ENCODE results near the gene TENM4. TPM values are rescaled to one million over a fixed set of nuclear protein-coding genes. Genes with fewer than 3 reads are reported as not detected.

Gene TENM4
- polyA plus RNA-seq, 3 donors: 0.31 to 1.7 TPM; not detected in 1

DNA sequence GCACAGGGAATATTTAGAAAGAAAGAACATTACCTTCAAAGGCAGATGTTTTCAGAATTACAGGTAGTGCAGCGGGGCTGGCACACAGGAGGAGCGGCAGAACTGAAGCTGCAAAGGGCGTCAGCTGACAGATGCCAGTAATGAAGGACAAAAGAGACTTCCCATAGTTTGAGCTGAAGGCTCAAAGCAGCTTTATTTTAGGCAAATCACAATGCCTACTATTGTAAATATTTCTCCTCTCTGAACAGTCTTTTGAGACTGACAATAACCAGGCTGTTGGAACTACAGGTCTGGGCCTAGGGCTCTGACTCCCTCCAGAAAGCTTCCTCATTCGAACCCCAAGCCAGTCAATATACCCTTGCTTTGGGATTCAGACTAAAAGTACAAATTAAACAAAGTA, 609.3 kb downstream of the TENM4 start:
- H3K79me2 ChIP-seq (ENCODE audit: insufficient read depth, low read length): no peaks in the 10 kb centered on the region

DNA sequence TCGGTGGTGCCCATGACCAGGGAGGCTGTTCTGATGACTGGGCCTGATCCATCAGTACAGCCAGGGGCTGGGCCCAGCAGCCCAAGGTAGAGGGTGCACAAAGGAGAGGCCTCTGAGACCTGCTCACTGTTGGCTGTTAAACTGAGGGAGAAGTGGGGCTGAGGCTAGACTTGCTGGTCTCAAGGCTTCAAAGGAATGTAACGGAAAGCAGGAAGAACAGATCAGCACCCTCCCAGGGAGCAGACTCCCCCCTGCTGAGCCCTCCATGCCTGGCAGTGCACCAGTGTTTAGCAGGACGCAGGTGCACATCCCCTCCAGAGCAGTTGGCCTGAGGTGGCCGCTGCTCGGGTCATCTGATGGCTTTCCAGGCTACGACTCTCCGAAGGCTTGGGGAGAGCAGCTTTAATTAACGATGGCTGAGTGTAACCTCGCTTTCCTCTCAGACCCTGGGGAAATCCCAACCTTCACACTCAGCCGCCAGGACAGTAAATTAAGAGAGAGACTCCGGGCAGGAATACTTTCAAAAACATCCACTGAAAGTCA, 610.5 kb downstream of the TENM4 start:
- Histone ChIP-seq H3K4me3 (replicated peaks in 1 of 3; ENCODE audit: low read depth in 2 of 3, low read length in 3 of 3) (no peak overlapping the region), H3K4me1 (ENCODE audit: control insufficient read depth in 1 of 2, insufficient read depth in 2 of 2, low read length in 2 of 2) (peaks cover 37 to 47% of the 10 kb centered on the region in 2 donors), H4K20me1 (ENCODE audit: insufficient read depth, low read length) (no peaks in the 10 kb centered on the region), H3K27me3 (ENCODE audit: control insufficient read depth in 2 of 2, insufficient read depth in 2 of 2, low read length in 2 of 2) (peaks cover 0 to 2% of the 10 kb centered on the region in 2 donors), H3K4me2 (replicated peaks; ENCODE audit: extremely low read depth, low read length, poor library complexity, severe bottlenecking) (no peak overlapping the region), H3K27ac (ENCODE audit: low read depth in 1 of 2, low read length in 2 of 2) (no peak overlapping the region), H3K9ac (ENCODE audit: insufficient read depth, low read length, poor library complexity, severe bottlenecking) (no peak overlapping the region), H3K36me3 (replicated peaks in 1 of 2; ENCODE audit: control insufficient read depth in 1 of 2, insufficient read depth in 2 of 2, low read length in 2 of 2) (no peaks in the 10 kb centered on the region), H3K9me3 (replicated peaks in 1 of 2; ENCODE audit: control insufficient read depth in 1 of 2, insufficient read depth in 1 of 2, low read length in 2 of 2) (no peaks in the 10 kb centered on the region), H2AFZ (ENCODE audit: insufficient read depth, low read depth, low read length, poor library complexity, severe bottlenecking) (no peak overlapping the region), H3K79me2 (ENCODE audit: insufficient read depth, low read length) (no peaks in the 10 kb centered on the region)
- Mint-ChIP-seq H3K27me3 (ENCODE audit: low read depth in 3 of 3) (peaks cover 2 to 6% (median 5%) of the 10 kb centered on the region in 3 donors), H3K4me3 (no peak overlapping the region), H3K36me3 (peaks cover 0 to 6% of the 10 kb centered on the region in 2 donors), H3K9me3 (peaks cover 0 to 1% (median 0%) of the 10 kb centered on the region in 7 donors), H3K27ac (peak overlapping the region in 1 of 7 donors; percentile 84), H3K4me1 (peaks cover 26% of the 10 kb centered on the region)
- 88% methylated on average over 8 of the region's 11 CpGs for WGBS (ENCODE audit: insufficient coverage)
- TF ChIP-seq, protein P1, sequence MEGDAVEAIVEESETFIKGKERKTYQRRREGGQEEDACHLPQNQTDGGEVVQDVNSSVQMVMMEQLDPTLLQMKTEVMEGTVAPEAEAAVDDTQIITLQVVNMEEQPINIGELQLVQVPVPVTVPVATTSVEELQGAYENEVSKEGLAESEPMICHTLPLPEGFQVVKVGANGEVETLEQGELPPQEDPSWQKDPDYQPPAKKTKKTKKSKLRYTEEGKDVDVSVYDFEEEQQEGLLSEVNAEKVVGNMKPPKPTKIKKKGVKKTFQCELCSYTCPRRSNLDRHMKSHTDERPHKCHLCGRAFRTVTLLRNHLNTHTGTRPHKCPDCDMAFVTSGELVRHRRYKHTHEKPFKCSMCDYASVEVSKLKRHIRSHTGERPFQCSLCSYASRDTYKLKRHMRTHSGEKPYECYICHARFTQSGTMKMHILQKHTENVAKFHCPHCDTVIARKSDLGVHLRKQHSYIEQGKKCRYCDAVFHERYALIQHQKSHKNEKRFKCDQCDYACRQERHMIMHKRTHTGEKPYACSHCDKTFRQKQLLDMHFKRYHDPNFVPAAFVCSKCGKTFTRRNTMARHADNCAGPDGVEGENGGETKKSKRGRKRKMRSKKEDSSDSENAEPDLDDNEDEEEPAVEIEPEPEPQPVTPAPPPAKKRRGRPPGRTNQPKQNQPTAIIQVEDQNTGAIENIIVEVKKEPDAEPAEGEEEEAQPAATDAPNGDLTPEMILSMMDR (IDR thresholded peaks at IDR 0.05): no peak
- no peak for DNase-seq
- intact Hi-C loops (cut with micrococcal nuclease): no loop called here

More for the DNA sequence above, 609.3 kb downstream of the TENM4 start:
- no peaks in the 10 kb centered on the region for H3K36me3 ChIP-seq (replicated peaks in 1 of 2; ENCODE audit: control insufficient read depth in 1 of 2, insufficient read depth in 2 of 2, low read length in 2 of 2)
- no peaks in the 10 kb centered on the region for H4K20me1 ChIP-seq (ENCODE audit: insufficient read depth, low read length)
- Mint-ChIP-seq H3K9me3 (peaks cover 0 to 1% (median 0%) of the 10 kb centered on the region in 7 donors), H3K4me1 (peaks cover 26% of the 10 kb centered on the region), H3K36me3 (peaks cover 0 to 6% of the 10 kb centered on the region in 2 donors), H3K27me3 (ENCODE audit: low read depth in 3 of 3) (peaks cover 0 to 4% (median 4%) of the 10 kb centered on the region in 3 donors), H3K27ac (peak overlapping the region in 1 of 7 donors; percentile 21), H3K4me3 (no peak overlapping the region)
- H2AFZ ChIP-seq (ENCODE audit: insufficient read depth, low read depth, low read length, poor library complexity, severe bottlenecking): no peak overlapping the region
- no peak overlapping the region for H3K9ac ChIP-seq (ENCODE audit: insufficient read depth, low read length, poor library complexity, severe bottlenecking)
- H3K4me1 ChIP-seq (ENCODE audit: control insufficient read depth in 1 of 2, insufficient read depth in 2 of 2, low read length in 2 of 2): peaks cover 37 to 47% of the 10 kb centered on the region in 2 donors
- H3K27me3 ChIP-seq (ENCODE audit: control insufficient read depth in 2 of 2, insufficient read depth in 2 of 2, low read length in 2 of 2): peaks cover 0 to 2% of the 10 kb centered on the region in 2 donors
- TF ChIP-seq, protein P1 (IDR thresholded peaks at IDR 0.05): no peak
- H3K4me2 ChIP-seq (replicated peaks; ENCODE audit: extremely low read depth, low read length, poor library complexity, severe bottlenecking): no peak overlapping the region
- 92% methylated on average over 2 of the region's 4 CpGs for WGBS (ENCODE audit: insufficient coverage)
- DNase-seq: no peak
- H3K9me3 ChIP-seq (replicated peaks in 1 of 2; ENCODE audit: control insufficient read depth in 1 of 2, insufficient read depth in 1 of 2, low read length in 2 of 2): no peaks in the 10 kb centered on the region
- H3K27ac ChIP-seq (ENCODE audit: low read depth in 1 of 2, low read length in 2 of 2): no peak overlapping the region
- H3K4me3 ChIP-seq (replicated peaks in 1 of 3; ENCODE audit: low read depth in 2 of 3, low read length in 3 of 3): no peak overlapping the region
- intact Hi-C loops (cut with micrococcal nuclease): no loop called here

Data from CD14-positive monocyte (primary cell).